SK-N-SH treated with all-trans-retinoic acid at 6 μM for 48 hours (cell line): ENCODE measurements around the gene SLF1.

Source experiments
- ATAC-seq: fragments of 200-7000 bp; cut with Tn5 transposase; 3 replicates; pipeline ENCODE4 v1.9.1; 2020; ENCODE audit warnings: mild to moderate bottlenecking, moderate library complexity
- ARNTL ChIP-seq: fragments of 450-650 bp; formaldehyde crosslinking; IDR thresholded peaks from 2 replicates; pipeline ENCODE4 v1.5.0; 2020; ENCODE audit warnings: low read depth, mild to moderate bottlenecking, moderate library complexity, borderline replicate concordance
- CREB5 ChIP-seq: fragments of 250-450 bp; sonication (Bioruptor Pico); IDR thresholded peaks from 2 replicates; pipeline ENCODE4 v1.5.1; 2020; ENCODE audit warnings: low read depth, mild to moderate bottlenecking, moderate library complexity
- CSDC2 ChIP-seq: fragments of 250-450 bp; sonication (Bioruptor Pico); IDR thresholded peaks from 2 replicates; pipeline ENCODE4 v1.5.0; 2020; ENCODE audit warnings: mild to moderate bottlenecking, moderate library complexity
- CSRNP3 ChIP-seq: fragments of 250-450 bp; sonication (Bioruptor Pico); IDR thresholded peaks from 2 replicates; pipeline ENCODE4 v1.5.1; 2021; ENCODE audit warnings: mild to moderate bottlenecking, moderate library complexity
- ESRRG ChIP-seq: fragments of 250-450 bp; sonication (Bioruptor Pico); IDR thresholded peaks from 2 replicates; pipeline ENCODE4 v1.6.1; 2021; ENCODE audit warnings: mild to moderate bottlenecking
- GLIS3 ChIP-seq: fragments of 250-450 bp; sonication (Bioruptor Pico); IDR thresholded peaks from 2 replicates; pipeline ENCODE4 v1.5.0; 2020; ENCODE audit warnings: mild to moderate bottlenecking, moderate library complexity
- ISL1 ChIP-seq: fragments of 250-450 bp; sonication (Bioruptor Pico); IDR thresholded peaks from 2 replicates; pipeline ENCODE4 v2.1.2; 2022; ENCODE audit warnings: mild to moderate bottlenecking, moderate library complexity
- OSR1 ChIP-seq: fragments of 250-450 bp; sonication (Bioruptor Pico); IDR thresholded peaks from 2 replicates; pipeline ENCODE4 v1.8.0; 2022; ENCODE audit warnings: moderate library complexity, mild to moderate bottlenecking, inconsistent platforms
- PATZ1 ChIP-seq: fragments of 250-450 bp; sonication (Bioruptor Pico); IDR thresholded peaks from 2 replicates; pipeline ENCODE4 v1.8.0; 2020; ENCODE audit warnings: mild to moderate bottlenecking, moderate library complexity, borderline replicate concordance
- PPARA ChIP-seq: fragments of 250-450 bp; sonication (Bioruptor Pico); IDR thresholded peaks from 2 replicates; pipeline ENCODE4 v1.5.0; 2020; ENCODE audit warnings: mild to moderate bottlenecking, borderline replicate concordance
- RARB ChIP-seq: fragments of 250-450 bp; sonication (Bioruptor Pico); IDR thresholded peaks from 2 replicates; pipeline ENCODE4 v1.8.0; 2021; ENCODE audit warnings: mild to moderate bottlenecking, moderate library complexity
- SNAI2 ChIP-seq: fragments of 250-450 bp; sonication (Bioruptor Pico); IDR thresholded peaks from 2 replicates; pipeline ENCODE4 v1.5.0; 2020; ENCODE audit warnings: mild to moderate bottlenecking, moderate library complexity
- TOX ChIP-seq: fragments of 250-450 bp; sonication (Bioruptor Pico); IDR thresholded peaks from 2 replicates; pipeline ENCODE4 v1.8.0; 2021; ENCODE audit warnings: mild to moderate bottlenecking, moderate library complexity, borderline replicate concordance
- TSHZ2 ChIP-seq: fragments of 250-450 bp; sonication (Bioruptor Pico); IDR thresholded peaks from 2 replicates; pipeline ENCODE4 v1.5.0; 2020; ENCODE audit warnings: mild to moderate bottlenecking, moderate library complexity
- ZFP3 ChIP-seq: fragments of 250-450 bp; sonication (Bioruptor Pico); IDR thresholded peaks from 2 replicates; pipeline ENCODE4 v1.5.0; 2020; ENCODE audit warnings: mild to moderate bottlenecking, moderate library complexity
- ZFP30 ChIP-seq: fragments of 450-650 bp; formaldehyde crosslinking; IDR thresholded peaks from 2 replicates; pipeline ENCODE4 v1.5.0; 2022; ENCODE audit warnings: mild to moderate bottlenecking, moderate library complexity
- ZNF565 ChIP-seq: fragments of 450-650 bp; formaldehyde crosslinking; conservative IDR thresholded peaks from 2 replicates; pipeline ENCODE4 v1.5.0; 2020; ENCODE audit warnings: low read depth, mild to moderate bottlenecking, moderate library complexity
- ZNF70 ChIP-seq: fragments of 450-650 bp; formaldehyde crosslinking; IDR thresholded peaks from 2 replicates; pipeline ENCODE4 v1.5.0; 2020; ENCODE audit warnings: mild to moderate bottlenecking, moderate library complexity
- ZNF8 ChIP-seq: fragments of 450-650 bp; formaldehyde crosslinking; IDR thresholded peaks from 2 replicates; pipeline ENCODE4 v1.5.0; 2020; ENCODE audit warnings: mild to moderate bottlenecking, moderate library complexity

The SLF1 gene

GRCh38 chr5:94595281-94595840 is 23.1 kb upstream of the SLF1 start:
- TF ChIP-seq CSDC2 (CRISPR knock-in tag) (no peak), TOX (CRISPR knock-in tag) (no peak), CREB5 (CRISPR knock-in tag) (no peak), ARNTL (CRISPR knock-in tag) (no peak), OSR1 (CRISPR knock-in tag) (no peak), ZFP3 (no peak), RARB (CRISPR knock-in tag) (no peak), TSHZ2 (no peak), GLIS3 (CRISPR knock-in tag) (no peak)
- no peak for ATAC-seq

- ATAC-seq: no peak
- TF ChIP-seq ARNTL (CRISPR knock-in tag) (no peak), GLIS3 (CRISPR knock-in tag) (no peak), TSHZ2 (no peak), CSRNP3 (CRISPR knock-in tag) (no peak), CSDC2 (CRISPR knock-in tag) (no peak), SNAI2 (CRISPR knock-in tag) (no peak), OSR1 (CRISPR knock-in tag) (no peak), ZNF565 (CRISPR knock-in tag) (no peak), PPARA (no peak)
Observed at GRCh38 chr5:94613583-94613982, 4.9 kb upstream of the SLF1 start.

- no peak for ATAC-seq
- TF ChIP-seq TSHZ2: no peak
- TF ChIP-seq ISL1: no peak
- no peak for TF ChIP-seq ZNF70
- no peak for TF ChIP-seq PATZ1
- TF ChIP-seq ZNF8 (CRISPR knock-in tag): no peak
- no peak for TF ChIP-seq CREB5 (CRISPR knock-in tag)
- no peak for TF ChIP-seq TOX (CRISPR knock-in tag)
- no peak for TF ChIP-seq CSDC2 (CRISPR knock-in tag)
- no peak for TF ChIP-seq OSR1 (CRISPR knock-in tag)
- TF ChIP-seq ESRRG (CRISPR knock-in tag): no peak
- TF ChIP-seq ZFP3: no peak
- TF ChIP-seq CSRNP3 (CRISPR knock-in tag): no peak
- TF ChIP-seq ZFP30: no peak
- TF ChIP-seq ZNF565 (CRISPR knock-in tag): no peak
- TF ChIP-seq GLIS3 (CRISPR knock-in tag): no peak
- TF ChIP-seq SNAI2 (CRISPR knock-in tag): no peak
Observed at GRCh38 chr5:94614156-94614805, 4.2 kb upstream of the SLF1 start.
